B cell (primary cell): ENCODE data around the gene RPL10A.

Experiments used
- EZH2 ChIP-seq: IDR thresholded peaks from 2 replicates; pipeline ENCODE4 v1.6.1; 2012; ENCODE audit warnings: borderline replicate concordance, low read depth, mild to moderate bottlenecking, moderate library complexity, low read length; ENCODE audit not compliant: insufficient read depth, poor library complexity, severe bottlenecking
- TF ChIP-seq, protein P1 (sequence below): fragments of 200-600 bp; IDR thresholded peaks from one replicate; pipeline ENCODE4 v1.8.0; 2022; ENCODE audit warnings: antibody characterized with exemption, mild to moderate bottlenecking

GRCh38 chr6:35490821-35491557 is 22.8 kb downstream of the RPL10A start:
- TF ChIP-seq EZH2: no peak
- TF ChIP-seq, protein P1, sequence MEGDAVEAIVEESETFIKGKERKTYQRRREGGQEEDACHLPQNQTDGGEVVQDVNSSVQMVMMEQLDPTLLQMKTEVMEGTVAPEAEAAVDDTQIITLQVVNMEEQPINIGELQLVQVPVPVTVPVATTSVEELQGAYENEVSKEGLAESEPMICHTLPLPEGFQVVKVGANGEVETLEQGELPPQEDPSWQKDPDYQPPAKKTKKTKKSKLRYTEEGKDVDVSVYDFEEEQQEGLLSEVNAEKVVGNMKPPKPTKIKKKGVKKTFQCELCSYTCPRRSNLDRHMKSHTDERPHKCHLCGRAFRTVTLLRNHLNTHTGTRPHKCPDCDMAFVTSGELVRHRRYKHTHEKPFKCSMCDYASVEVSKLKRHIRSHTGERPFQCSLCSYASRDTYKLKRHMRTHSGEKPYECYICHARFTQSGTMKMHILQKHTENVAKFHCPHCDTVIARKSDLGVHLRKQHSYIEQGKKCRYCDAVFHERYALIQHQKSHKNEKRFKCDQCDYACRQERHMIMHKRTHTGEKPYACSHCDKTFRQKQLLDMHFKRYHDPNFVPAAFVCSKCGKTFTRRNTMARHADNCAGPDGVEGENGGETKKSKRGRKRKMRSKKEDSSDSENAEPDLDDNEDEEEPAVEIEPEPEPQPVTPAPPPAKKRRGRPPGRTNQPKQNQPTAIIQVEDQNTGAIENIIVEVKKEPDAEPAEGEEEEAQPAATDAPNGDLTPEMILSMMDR: no peak
